Panc1 (cell line): ENCODE results near the gene TMEM50B.

Experiments used
- CTCF ChIP-seq: fragments of 450-650 bp; IDR thresholded peaks from 2 replicates; pipeline ENCODE4 v1.5.1; 2017; ENCODE audit warnings: mild to moderate bottlenecking
- POLR2AphosphoS5 ChIP-seq: IDR thresholded peaks from 2 replicates; pipeline ENCODE4 v1.6.1; 2012; ENCODE audit warnings: mild to moderate bottlenecking, low read depth, low read length, moderate library complexity
- REST ChIP-seq, 2 experiments: IDR thresholded peaks; 2 replicates each; pipeline ENCODE4 v1.6.1; 2011 to 2012; ENCODE audit warnings: low read depth in 2 of 2, control low read depth in 1 of 2, low read length in 1 of 2, mild to moderate bottlenecking in 1 of 2, moderate library complexity in 1 of 2; ENCODE audit not compliant: insufficient read depth in 1 of 2
- TCF7L2 ChIP-seq: IDR thresholded peaks from 2 replicates; pipeline ENCODE4 v1.6.1; 2011; ENCODE audit warnings: mild to moderate bottlenecking, low read depth, low read length, inconsistent platforms

GRCh38 chr21:33406493-33406892, 73.3 kb downstream of the TMEM50B start:
- TF ChIP-seq CTCF, result no peak
- no peak for TF ChIP-seq POLR2AphosphoS5
- no peak for TF ChIP-seq REST (IDR thresholded peaks at IDR 0.05; ENCODE audit: insufficient read depth in 1 of 2, low read depth in 2 of 2, low read length in 1 of 2)
- no peak for TF ChIP-seq TCF7L2
